ENCODE results near the gene PIGQ. TPM values are rescaled to one million over a fixed set of nuclear protein-coding genes. Genes with fewer than 3 reads are reported as not detected.

The PIGQ gene
- total RNA-seq, 1 donor from 2014 or later: 53.1 TPM

- Mint-ChIP-seq H3K9me3 (no peaks in the 10 kb centered on the region), H3K27me3 (no peaks in the 10 kb centered on the region), H3K4me3 (no peak overlapping the region), H3K27ac (no peak overlapping the region), H3K4me1 (peaks cover 24% of the 10 kb centered on the region), H3K36me3 (ENCODE audit: low read depth) (peaks cover 11% of the 10 kb centered on the region)
- no peak for DNase-seq
- POLR2A ChIA-PET: no interaction called here
- intact Hi-C loops (cut with micrococcal nuclease): no loop called here
- TF ChIP-seq CTCF (IDR thresholded peaks at IDR 0.05): no peak
- CTCF ChIA-PET: no interaction called here
- ATAC-seq (ENCODE audit: low read depth): no peak
Observed at GRCh38 chr16:523097-523741, 46.5 kb upstream of the PIGQ start.

GRCh38 chr16:524274-525040 lies 45.3 kb upstream of the PIGQ start:
- no peak for TF ChIP-seq CTCF (IDR thresholded peaks at IDR 0.05)
- H3K27ac Mint-ChIP-seq: peak overlapping the region; percentile 35
- DNase-seq (no peak), ATAC-seq (ENCODE audit: low read depth) (no peak)
- H3K4me3 Mint-ChIP-seq: no peak overlapping the region
- H3K36me3 Mint-ChIP-seq (ENCODE audit: low read depth): peaks cover 8% of the 10 kb centered on the region
- no peaks in the 10 kb centered on the region for H3K9me3 Mint-ChIP-seq
- H3K27me3 Mint-ChIP-seq: no peaks in the 10 kb centered on the region
- ChIA-PET POLR2A (no interaction called here), CTCF (no interaction called here)
- peaks cover 33% of the 10 kb centered on the region for H3K4me1 Mint-ChIP-seq
- intact Hi-C loops (cut with micrococcal nuclease): loop anchor here (5.0 kb wide), 5 partner anchors 43 to 387 kb away; partner anchors contain the start of genes NHLRC4, NPRL3, PGAP6 and PIGQ

GRCh38 chr16:525123-525519 lies 44.6 kb upstream of the PIGQ start:
- no peak for DNase-seq

DNA sequence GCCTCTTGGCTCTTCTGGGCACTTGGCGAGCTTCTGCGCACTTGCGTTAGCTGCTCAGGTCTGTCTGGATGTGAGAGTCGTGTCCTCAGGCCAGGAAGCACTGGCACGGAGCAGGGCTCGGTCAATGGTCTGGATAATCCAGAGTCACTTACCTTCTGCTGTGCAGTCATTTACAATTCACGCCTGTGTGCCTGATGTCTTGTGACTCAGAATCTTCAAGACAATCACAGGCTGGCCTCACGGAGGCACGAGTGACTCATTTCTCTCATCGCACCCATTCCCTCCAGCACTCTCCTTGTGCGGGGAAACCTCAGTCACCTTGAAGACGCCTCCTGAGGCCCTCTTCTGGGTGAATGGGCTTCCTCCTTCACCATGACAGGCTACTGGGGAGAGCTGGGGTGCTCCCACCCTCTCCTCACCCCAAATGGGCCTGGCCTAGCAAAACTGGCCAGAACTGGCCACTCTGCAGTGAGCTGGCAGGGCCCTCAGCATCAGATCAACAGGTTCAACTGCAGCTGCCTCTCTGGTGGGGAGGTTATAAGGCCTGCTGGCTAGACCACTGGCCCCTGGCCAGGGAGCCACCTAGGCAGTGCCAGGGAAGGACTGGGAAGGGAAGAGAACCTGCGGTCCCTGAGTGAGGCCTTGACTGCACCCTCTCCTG lies 44.1 kb upstream of the PIGQ start:
- Mint-ChIP-seq H3K27ac (peak overlapping the region; percentile 84), H3K4me1 (peaks cover 43% of the 10 kb centered on the region), H3K4me3 (peak overlapping the region; percentile 56), H3K27me3 (no peaks in the 10 kb centered on the region), H3K9me3 (no peaks in the 10 kb centered on the region), H3K36me3 (ENCODE audit: low read depth) (peaks cover 2% of the 10 kb centered on the region)
- TF ChIP-seq CTCF (IDR thresholded peaks at IDR 0.05): no peak
- ChIA-PET CTCF (interaction anchor here (1.3 kb wide), 1 partner anchor 134 kb away, joined by 3 read pairs; no protein-coding TSS in a partner anchor), POLR2A (interaction anchor here (1.2 kb wide), 1 partner anchor 286 kb away, joined by 8 read pairs; no protein-coding TSS in a partner anchor)
- intact Hi-C loops (cut with micrococcal nuclease): loop anchor here (2.0 to 5.0 kb wide), 7 partner anchors 42 to 1087 kb away; partner anchors contain the start of genes AXIN1, CRAMP1, IFT140 and NHLRC4
- ATAC-seq (ENCODE audit: low read depth) (peak; percentile 2), DNase-seq (no peak)

More at GRCh38 chr16:525123-525519, 44.6 kb upstream of the PIGQ start:
- Mint-ChIP-seq H3K9me3 (no peaks in the 10 kb centered on the region), H3K27me3 (no peaks in the 10 kb centered on the region), H3K4me3 (peak overlapping the region; percentile 56), H3K36me3 (ENCODE audit: low read depth) (peaks cover 7% of the 10 kb centered on the region), H3K4me1 (peaks cover 39% of the 10 kb centered on the region), H3K27ac (peak overlapping the region; percentile 84)
- TF ChIP-seq CTCF (IDR thresholded peaks at IDR 0.05): no peak
- ATAC-seq (ENCODE audit: low read depth): no peak
- intact Hi-C loops (cut with micrococcal nuclease): loop anchor here (5.0 kb wide), 5 partner anchors 42 to 388 kb away; partner anchors contain the start of genes NHLRC4, NPRL3, PGAP6 and PIGQ
- ChIA-PET CTCF (no interaction called here), POLR2A (no interaction called here)
